ENCODE results near the gene ABCG1.

DNA sequence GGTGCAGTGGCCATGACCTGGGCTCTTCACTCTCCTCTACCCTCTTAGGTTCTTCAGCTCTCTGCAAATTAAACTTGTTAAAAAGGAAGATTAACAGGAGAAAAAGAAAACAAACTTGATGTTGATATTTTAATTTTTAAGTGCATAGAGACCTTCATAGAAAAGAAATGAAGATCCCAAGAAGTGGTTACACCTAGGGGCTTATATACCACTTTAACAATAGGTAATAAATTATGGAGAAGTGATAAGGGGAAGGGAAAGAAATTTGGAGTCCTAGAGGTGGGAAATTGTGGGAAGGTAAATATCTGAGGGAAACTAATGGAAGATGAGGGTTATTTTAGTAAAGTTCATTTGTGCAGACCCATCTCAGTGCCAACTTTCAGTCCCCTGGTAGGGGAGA is 112.7 kb downstream of the ABCG1 start:
- no peak for TF ChIP-seq POLR2A (IDR thresholded peaks at IDR 0.05; ENCODE audit: low read depth)
- TF ChIP-seq CTCF (IDR thresholded peaks at IDR 0.05) = no peak
- no peak for TF ChIP-seq POLR2AphosphoS5 (IDR thresholded peaks at IDR 0.05)

Data from esophagus muscularis mucosa (tissue), 3 donors.